ENCODE results near the gene TMEM63A.

The TMEM63A gene

DNA sequence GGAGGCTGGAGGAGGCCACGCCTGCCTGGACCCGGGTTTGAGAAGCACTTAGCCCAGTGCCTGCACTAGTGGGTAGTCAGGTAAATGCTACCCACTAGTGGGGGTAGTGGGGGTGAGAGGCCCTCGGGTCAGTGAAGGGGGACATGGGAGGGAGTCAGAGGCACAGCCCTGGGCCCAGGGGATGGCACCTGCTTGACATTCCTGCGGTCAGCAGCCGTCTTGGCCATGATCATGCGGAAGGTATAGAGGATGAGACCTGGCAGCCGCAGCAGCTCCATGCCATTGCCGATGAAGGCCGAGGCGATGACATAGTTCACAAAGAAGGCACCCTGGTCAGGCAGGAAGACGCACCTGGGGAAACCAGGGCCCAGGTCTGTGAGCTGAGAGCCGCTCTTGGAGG lies 28.7 kb downstream of the TMEM63A start:
- H3K27ac ChIP-seq = no peak overlapping the region
- H3K4me3 ChIP-seq (IDR thresholded peaks at IDR 0.05; ENCODE audit: insufficient read depth, low read depth, low read length) = no peak overlapping the region
- TF ChIP-seq, protein P1, sequence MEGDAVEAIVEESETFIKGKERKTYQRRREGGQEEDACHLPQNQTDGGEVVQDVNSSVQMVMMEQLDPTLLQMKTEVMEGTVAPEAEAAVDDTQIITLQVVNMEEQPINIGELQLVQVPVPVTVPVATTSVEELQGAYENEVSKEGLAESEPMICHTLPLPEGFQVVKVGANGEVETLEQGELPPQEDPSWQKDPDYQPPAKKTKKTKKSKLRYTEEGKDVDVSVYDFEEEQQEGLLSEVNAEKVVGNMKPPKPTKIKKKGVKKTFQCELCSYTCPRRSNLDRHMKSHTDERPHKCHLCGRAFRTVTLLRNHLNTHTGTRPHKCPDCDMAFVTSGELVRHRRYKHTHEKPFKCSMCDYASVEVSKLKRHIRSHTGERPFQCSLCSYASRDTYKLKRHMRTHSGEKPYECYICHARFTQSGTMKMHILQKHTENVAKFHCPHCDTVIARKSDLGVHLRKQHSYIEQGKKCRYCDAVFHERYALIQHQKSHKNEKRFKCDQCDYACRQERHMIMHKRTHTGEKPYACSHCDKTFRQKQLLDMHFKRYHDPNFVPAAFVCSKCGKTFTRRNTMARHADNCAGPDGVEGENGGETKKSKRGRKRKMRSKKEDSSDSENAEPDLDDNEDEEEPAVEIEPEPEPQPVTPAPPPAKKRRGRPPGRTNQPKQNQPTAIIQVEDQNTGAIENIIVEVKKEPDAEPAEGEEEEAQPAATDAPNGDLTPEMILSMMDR (conservative IDR thresholded peaks at IDR 0.05; ENCODE audit: low read depth, low read length) = no peak
- no peak overlapping the region for H3K9ac ChIP-seq
- peaks cover 80% of the 10 kb centered on the region for H3K4me1 ChIP-seq (ENCODE audit: low read depth, poor library complexity, severe bottlenecking)
- no peaks in the 10 kb centered on the region; the same call in 1 of the 2 replicates for H3K36me3 ChIP-seq (ENCODE audit: insufficient read depth)
- no peak overlapping the region for H2AFZ ChIP-seq (ENCODE audit: low read depth)
- H3K27me3 ChIP-seq (ENCODE audit: insufficient read depth, low read depth) = no peaks in the 10 kb centered on the region
- peak overlapping the region; percentile 69; the same call in 1 of the 2 replicates for H3K4me2 ChIP-seq
- H3K79me2 ChIP-seq (ENCODE audit: insufficient read depth, low read depth) = no peaks in the 10 kb centered on the region
- no peaks in the 10 kb centered on the region for H4K20me1 ChIP-seq (ENCODE audit: insufficient read depth)

DNA sequence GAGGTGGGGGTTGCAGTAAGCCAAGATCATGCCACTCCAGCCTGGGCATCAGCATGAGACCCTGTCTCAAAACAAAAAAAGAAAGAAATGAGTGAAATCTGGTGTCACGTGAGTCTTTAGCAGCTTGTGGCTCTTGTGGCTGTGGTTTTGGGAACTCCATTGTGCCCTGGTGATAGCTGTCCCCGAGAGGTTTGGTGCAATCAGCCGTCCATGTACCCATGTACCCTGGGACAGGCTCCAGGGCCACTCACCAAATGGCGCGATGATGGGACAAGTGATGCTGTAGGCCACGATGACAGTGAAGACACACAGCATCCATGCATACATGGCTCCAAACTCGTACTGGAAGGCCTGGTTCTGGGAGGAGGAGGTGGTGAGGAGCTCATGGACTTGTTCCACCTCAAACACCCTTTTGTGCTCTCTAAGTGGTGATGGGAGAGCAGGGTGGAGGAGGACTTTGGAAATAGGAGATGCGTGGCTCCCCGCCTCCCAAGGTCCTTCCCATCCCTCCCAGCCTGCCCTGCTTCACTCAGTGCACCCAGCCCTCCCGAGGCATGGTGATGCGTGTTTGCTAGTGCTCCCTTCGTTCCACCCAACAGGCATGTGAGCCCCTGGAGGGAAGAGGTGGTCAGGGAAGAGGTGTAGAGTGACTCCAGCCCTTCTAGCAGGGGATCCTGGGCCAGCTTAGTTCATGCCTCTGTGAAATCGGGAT lies 29.6 kb downstream of the TMEM63A start:
- Histone ChIP-seq H3K4me2 (peak overlapping the region; percentile 69), H3K9ac (peak overlapping the region; percentile 17; the same call in 1 of the 2 replicates), H3K27ac (peak overlapping the region; percentile 71), H3K27me3 (ENCODE audit: insufficient read depth, low read depth) (no peaks in the 10 kb centered on the region), H3K4me3 (IDR thresholded peaks at IDR 0.05; ENCODE audit: insufficient read depth, low read depth, low read length) (no peak overlapping the region), H3K36me3 (ENCODE audit: insufficient read depth) (no peaks in the 10 kb centered on the region; the same call in 1 of the 2 replicates), H4K20me1 (ENCODE audit: insufficient read depth) (no peaks in the 10 kb centered on the region), H3K4me1 (ENCODE audit: low read depth, poor library complexity, severe bottlenecking) (peaks cover 80% of the 10 kb centered on the region), H2AFZ (ENCODE audit: low read depth) (no peak overlapping the region), H3K79me2 (ENCODE audit: insufficient read depth, low read depth) (no peaks in the 10 kb centered on the region)
- TF ChIP-seq, protein P1 (conservative IDR thresholded peaks at IDR 0.05; ENCODE audit: low read depth, low read length) = no peak

DNA sequence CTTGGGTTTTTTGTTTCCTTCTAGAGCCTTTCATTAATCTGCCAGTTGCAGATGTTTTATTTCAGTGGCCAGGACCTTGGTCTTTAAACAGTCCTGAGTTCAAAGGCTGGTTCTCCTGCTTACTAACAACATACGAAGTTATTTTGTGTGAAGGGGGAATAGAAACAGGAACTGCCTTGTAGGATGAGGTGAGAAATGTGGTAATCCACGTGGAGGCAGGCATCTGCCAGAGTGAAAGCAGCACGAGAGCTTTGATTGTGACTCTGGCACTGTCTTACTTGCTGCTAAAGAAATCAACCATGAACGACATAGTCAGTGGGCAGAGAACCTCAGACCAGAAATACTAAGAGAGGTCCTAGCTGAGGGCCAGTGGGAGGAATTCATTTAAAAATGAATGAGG lies 30.4 kb downstream of the TMEM63A start:
- H3K4me2 ChIP-seq = peak overlapping the region; percentile 69
- H3K27ac ChIP-seq = peak overlapping the region; percentile 71
- H4K20me1 ChIP-seq (ENCODE audit: insufficient read depth) = no peaks in the 10 kb centered on the region
- H3K27me3 ChIP-seq (ENCODE audit: insufficient read depth, low read depth) = no peaks in the 10 kb centered on the region
- no peak overlapping the region for H3K4me3 ChIP-seq (IDR thresholded peaks at IDR 0.05; ENCODE audit: insufficient read depth, low read depth, low read length)
- no peaks in the 10 kb centered on the region for H3K79me2 ChIP-seq (ENCODE audit: insufficient read depth, low read depth)
- peak overlapping the region; percentile 17; the same call in 1 of the 2 replicates for H3K9ac ChIP-seq
- no peak overlapping the region for H2AFZ ChIP-seq (ENCODE audit: low read depth)
- no peaks in the 10 kb centered on the region for H3K36me3 ChIP-seq (ENCODE audit: insufficient read depth)
- peaks cover 74% of the 10 kb centered on the region for H3K4me1 ChIP-seq (ENCODE audit: low read depth, poor library complexity, severe bottlenecking)
- TF ChIP-seq, protein P1 (conservative IDR thresholded peaks at IDR 0.05; ENCODE audit: low read depth, low read length) = no peak

DNA sequence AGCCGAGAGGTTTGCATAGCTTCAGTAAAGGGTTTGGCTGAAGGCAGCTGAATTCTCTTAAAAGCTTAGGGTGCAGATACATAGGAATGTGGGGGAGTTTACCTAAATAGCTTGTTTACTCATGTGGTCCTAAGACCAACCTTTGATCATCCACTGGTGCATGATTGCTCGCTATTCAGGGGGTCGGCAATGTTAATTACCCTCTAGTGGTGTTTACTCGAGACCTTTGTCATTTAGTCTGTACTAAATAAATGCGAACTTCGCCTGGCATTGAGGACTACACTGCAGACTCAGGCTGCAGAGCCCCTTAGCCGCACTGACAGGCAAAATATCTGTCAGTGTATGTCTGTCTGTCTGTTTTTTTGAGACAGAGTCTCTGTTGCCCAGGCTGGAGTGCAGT lies 31.8 kb downstream of the TMEM63A start:
- Histone ChIP-seq H3K36me3 (ENCODE audit: insufficient read depth) (no peaks in the 10 kb centered on the region; the same call in 1 of the 2 replicates), H3K4me3 (IDR thresholded peaks at IDR 0.05; ENCODE audit: insufficient read depth, low read depth, low read length) (no peak overlapping the region), H3K4me1 (ENCODE audit: low read depth, poor library complexity, severe bottlenecking) (peaks cover 60% of the 10 kb centered on the region), H4K20me1 (ENCODE audit: insufficient read depth) (no peaks in the 10 kb centered on the region), H2AFZ (ENCODE audit: low read depth) (no peak overlapping the region), H3K27me3 (ENCODE audit: insufficient read depth, low read depth) (no peaks in the 10 kb centered on the region), H3K4me2 (no peak overlapping the region), H3K27ac (no peak overlapping the region), H3K79me2 (ENCODE audit: insufficient read depth, low read depth) (no peaks in the 10 kb centered on the region), H3K9ac (no peak overlapping the region)
- TF ChIP-seq, protein P1 (conservative IDR thresholded peaks at IDR 0.05; ENCODE audit: low read depth, low read length) = no peak
